WERI-Rb-1 (cell line): ENCODE data around the gene PTPRN2.
A peak's percentile ranks its signal among the peaks of the same experiment; 100 is the strongest.

Source experiments
- DNase-seq: peaks from one replicate; pipeline ENCODE4 v3.0.0-alpha.2; 2020
- H3K27ac ChIP-seq: fragments of 250-450 bp; sonication (Bioruptor Pico); 2 replicates; pipeline ENCODE4 v1.5.1; 2020; ENCODE audit warnings: mild to moderate bottlenecking, moderate library complexity
- H3K27me3 ChIP-seq: fragments of 250-450 bp; sonication (Bioruptor Pico); 2 replicates; pipeline ENCODE4 v1.5.1; 2021; ENCODE audit warnings: mild to moderate bottlenecking, low read depth, moderate library complexity; ENCODE audit not compliant: insufficient read depth, severe bottlenecking
- H3K36me3 ChIP-seq: fragments of 250-450 bp; sonication (Bioruptor Pico); 2 replicates; pipeline ENCODE4 v1.5.1; 2020; ENCODE audit warnings: mild to moderate bottlenecking, moderate library complexity
- H3K4me3 ChIP-seq: 2 replicates; pipeline ENCODE4 v1.5.1; 2011; ENCODE audit warnings: low read depth, mild to moderate bottlenecking, control low read depth, low read length
- H3K9me3 ChIP-seq: fragments of 250-450 bp; sonication (Bioruptor Pico); 2 replicates; pipeline ENCODE4 v1.5.1; 2021; ENCODE audit warnings: mild to moderate bottlenecking, moderate library complexity; ENCODE audit not compliant: severe bottlenecking
- CTCF ChIP-seq: IDR thresholded peaks from 2 replicates; pipeline ENCODE4 v1.5.1; 2011; ENCODE audit warnings: low read depth, mild to moderate bottlenecking, control low read depth, inconsistent platforms, low read length

The PTPRN2 gene

GRCh38 chr7:157633465-157634185 is 954.0 kb downstream of the PTPRN2 start:
- no peaks in the 10 kb centered on the region for H3K9me3 ChIP-seq
- no peaks in the 10 kb centered on the region for H3K36me3 ChIP-seq
- H3K4me3 ChIP-seq: no peak overlapping the region
- TF ChIP-seq CTCF: no peak
- peak; percentile 35 for DNase-seq
- peak overlapping the region; percentile 9; the same call in 1 of the 2 replicates for H3K27ac ChIP-seq
- no peaks in the 10 kb centered on the region for H3K27me3 ChIP-seq

GRCh38 chr7:157630301-157630853 is 957.2 kb downstream of the PTPRN2 start:
- DNase-seq: no peak
- Histone ChIP-seq H3K36me3 (no peaks in the 10 kb centered on the region), H3K4me3 (no peak overlapping the region), H3K27ac (no peak overlapping the region), H3K27me3 (no peaks in the 10 kb centered on the region), H3K9me3 (no peaks in the 10 kb centered on the region)
- no peak for TF ChIP-seq CTCF

GRCh38 chr7:157628456-157628855 is 959.2 kb downstream of the PTPRN2 start:
- no peaks in the 10 kb centered on the region for H3K27me3 ChIP-seq
- H3K9me3 ChIP-seq: no peaks in the 10 kb centered on the region
- H3K27ac ChIP-seq: no peak overlapping the region
- H3K4me3 ChIP-seq: no peak overlapping the region
- no peak for DNase-seq
- no peak for TF ChIP-seq CTCF
- no peaks in the 10 kb centered on the region for H3K36me3 ChIP-seq

- no peak for DNase-seq
- no peak overlapping the region for H3K27ac ChIP-seq
- H3K36me3 ChIP-seq: no peaks in the 10 kb centered on the region
- H3K27me3 ChIP-seq: no peaks in the 10 kb centered on the region
- no peak overlapping the region for H3K4me3 ChIP-seq
- H3K9me3 ChIP-seq: no peaks in the 10 kb centered on the region
- no peak for TF ChIP-seq CTCF
Observed at GRCh38 chr7:157627646-157628045, 960.0 kb downstream of the PTPRN2 start.

GRCh38 chr7:157627033-157627432 is 960.6 kb downstream of the PTPRN2 start:
- H3K27ac ChIP-seq: no peak overlapping the region
- H3K36me3 ChIP-seq: no peaks in the 10 kb centered on the region
- no peak for TF ChIP-seq CTCF
- DNase-seq: no peak
- H3K27me3 ChIP-seq: no peaks in the 10 kb centered on the region
- H3K4me3 ChIP-seq: no peak overlapping the region
- no peaks in the 10 kb centered on the region for H3K9me3 ChIP-seq
